Measurements from ENCODE around the gene CPXM2. TPM values are rescaled to one million over a fixed set of nuclear protein-coding genes. Genes with fewer than 3 reads are reported as not detected.

The CPXM2 gene
- total and polyA plus RNA-seq, 9 of the 15 experiments (the other 6 are each of a cell fraction or from before 2014, with no cell fraction given) = not detected

- no peak for TF ChIP-seq ZNF512 (tag; IDR thresholded peaks at IDR 0.05)
- no peak for TF ChIP-seq RAD51 (IDR thresholded peaks at IDR 0.05; ENCODE audit: borderline replicate concordance, low read depth)
- no peak for TF ChIP-seq ZNF174 (CRISPR knock-in tag; IDR thresholded peaks at IDR 0.05)
- no peak for TF ChIP-seq NFYB (IDR thresholded peaks at IDR 0.05; ENCODE audit: extremely low read depth, insufficient read length)
- no peak for TF ChIP-seq ZNF184 (CRISPR knock-in tag; IDR thresholded peaks at IDR 0.05)
- no peak for TF ChIP-seq ZFP91 (CRISPR knock-in tag; IDR thresholded peaks at IDR 0.05)
- no peak for TF ChIP-seq RBFOX2 (IDR thresholded peaks at IDR 0.05; ENCODE audit: low read depth, low read length)
- TF ChIP-seq ATF4 (CRISPR knock-in tag; IDR thresholded peaks at IDR 0.05) = no peak
Observed at GRCh38 chr10:123906884-123907652, 15.5 kb upstream of the CPXM2 start (continued).

Data from K562 (cell line).